ENCODE results near the gene ABCG8. TPM values are rescaled to one million over a fixed set of nuclear protein-coding genes. Genes with fewer than 3 reads are reported as not detected.

ABCG8 gene
- polyA plus RNA-seq, 1 experiment = not detected

GRCh38 chr2:43824512-43824911 is 14.3 kb upstream of the ABCG8 start:
- ChIA-PET CTCF (no interaction called here), POLR2A (no interaction called here)
- TF ChIP-seq CTCF (IDR thresholded peaks at IDR 0.05; ENCODE audit: low read depth, low read length) = no peak
- Histone ChIP-seq H3K9me3 (ENCODE audit: control insufficient read depth, insufficient read depth, low read length) (no peaks in the 10 kb centered on the region), H3K27me3 (ENCODE audit: control insufficient read depth, insufficient read depth, low read length) (peaks cover 33% of the 10 kb centered on the region), H3K27ac (ENCODE audit: low read depth, low read length) (no peak overlapping the region), H3K4me3 (ENCODE audit: low read depth, low read length) (no peak overlapping the region)
- no peak for DNase-seq (ENCODE audit: low read depth, low spot score)

GRCh38 chr2:43824951-43825493 is 13.7 kb upstream of the ABCG8 start:
- CTCF ChIA-PET = no interaction called here
- no peak overlapping the region for H3K4me3 ChIP-seq (ENCODE audit: low read depth, low read length)
- POLR2A ChIA-PET = no interaction called here

GRCh38 chr2:43825841-43826240 is 12.9 kb upstream of the ABCG8 start:
- TF ChIP-seq CTCF (IDR thresholded peaks at IDR 0.05; ENCODE audit: low read depth, low read length) = no peak
- no peak overlapping the region for H3K4me3 ChIP-seq (ENCODE audit: low read depth, low read length)
- H3K27me3 ChIP-seq (ENCODE audit: control insufficient read depth, insufficient read depth, low read length) = peaks cover 43% of the 10 kb centered on the region
- ChIA-PET CTCF (no interaction called here), POLR2A (no interaction called here)
- no peaks in the 10 kb centered on the region for H3K9me3 ChIP-seq (ENCODE audit: control insufficient read depth, insufficient read depth, low read length)
- no peak overlapping the region for H3K27ac ChIP-seq (ENCODE audit: low read depth, low read length)
- no peak for DNase-seq (ENCODE audit: low read depth, low spot score)

More at GRCh38 chr2:43824951-43825493, 13.7 kb upstream of the ABCG8 start:
- Histone ChIP-seq H3K27ac (ENCODE audit: low read depth, low read length) (no peak overlapping the region), H3K9me3 (ENCODE audit: control insufficient read depth, insufficient read depth, low read length) (no peaks in the 10 kb centered on the region), H3K27me3 (ENCODE audit: control insufficient read depth, insufficient read depth, low read length) (peaks cover 35% of the 10 kb centered on the region)
- no peak for DNase-seq (ENCODE audit: low read depth, low spot score)
- no peak for TF ChIP-seq CTCF (IDR thresholded peaks at IDR 0.05; ENCODE audit: low read depth, low read length)

- H3K9me3 ChIP-seq (ENCODE audit: control insufficient read depth, insufficient read depth, low read length) = no peaks in the 10 kb centered on the region
- H3K27ac ChIP-seq (ENCODE audit: low read depth, low read length) = no peak overlapping the region
- ChIA-PET POLR2A (interaction anchor here (0.6 kb wide), 1 partner anchor 74 kb away, joined by 4 read pairs; no protein-coding TSS in a partner anchor), CTCF (no interaction called here)
- peaks cover 48% of the 10 kb centered on the region for H3K27me3 ChIP-seq (ENCODE audit: control insufficient read depth, insufficient read depth, low read length)
- TF ChIP-seq CTCF (IDR thresholded peaks at IDR 0.05; ENCODE audit: low read depth, low read length) = no peak
- no peak for DNase-seq (ENCODE audit: low read depth, low spot score)
- H3K4me3 ChIP-seq (ENCODE audit: low read depth, low read length) = no peak overlapping the region
These were observed 12.2 kb upstream of the ABCG8 start for GRCh38 chr2:43826305-43827250.
